ENCODE data around the gene UBR3.

The UBR3 gene

GRCh38 chr2:170002096-170002495, 174.8 kb downstream of the UBR3 start:
- TF ChIP-seq, protein P1, sequence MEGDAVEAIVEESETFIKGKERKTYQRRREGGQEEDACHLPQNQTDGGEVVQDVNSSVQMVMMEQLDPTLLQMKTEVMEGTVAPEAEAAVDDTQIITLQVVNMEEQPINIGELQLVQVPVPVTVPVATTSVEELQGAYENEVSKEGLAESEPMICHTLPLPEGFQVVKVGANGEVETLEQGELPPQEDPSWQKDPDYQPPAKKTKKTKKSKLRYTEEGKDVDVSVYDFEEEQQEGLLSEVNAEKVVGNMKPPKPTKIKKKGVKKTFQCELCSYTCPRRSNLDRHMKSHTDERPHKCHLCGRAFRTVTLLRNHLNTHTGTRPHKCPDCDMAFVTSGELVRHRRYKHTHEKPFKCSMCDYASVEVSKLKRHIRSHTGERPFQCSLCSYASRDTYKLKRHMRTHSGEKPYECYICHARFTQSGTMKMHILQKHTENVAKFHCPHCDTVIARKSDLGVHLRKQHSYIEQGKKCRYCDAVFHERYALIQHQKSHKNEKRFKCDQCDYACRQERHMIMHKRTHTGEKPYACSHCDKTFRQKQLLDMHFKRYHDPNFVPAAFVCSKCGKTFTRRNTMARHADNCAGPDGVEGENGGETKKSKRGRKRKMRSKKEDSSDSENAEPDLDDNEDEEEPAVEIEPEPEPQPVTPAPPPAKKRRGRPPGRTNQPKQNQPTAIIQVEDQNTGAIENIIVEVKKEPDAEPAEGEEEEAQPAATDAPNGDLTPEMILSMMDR (conservative IDR thresholded peaks at IDR 0.05): no peak
- H3K27ac ChIP-seq: no peak overlapping the region; the same call in 1 of the 2 replicates

DNA sequence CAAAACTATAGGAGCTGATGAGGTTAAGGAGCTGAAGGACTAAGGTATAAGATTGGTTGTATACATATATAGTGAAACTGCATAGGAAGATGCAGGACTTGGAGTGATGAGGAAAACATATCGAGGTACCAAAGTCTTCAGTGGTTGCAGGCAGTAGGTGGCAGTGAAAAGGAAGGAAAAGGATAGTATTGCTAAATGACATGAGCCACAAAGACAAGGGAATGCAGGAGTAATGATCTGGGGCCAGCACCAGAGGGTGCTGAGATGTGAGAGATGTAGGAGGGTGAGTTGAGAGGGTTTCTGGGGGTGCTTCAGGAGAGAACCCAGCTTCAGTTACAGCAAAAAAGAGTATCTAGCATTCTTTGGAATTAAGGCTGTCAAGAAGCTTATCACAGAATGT, 178.4 kb downstream of the UBR3 start:
- no peak overlapping the region for H3K27ac ChIP-seq
- TF ChIP-seq, protein P1 (conservative IDR thresholded peaks at IDR 0.05): no peak

DNA sequence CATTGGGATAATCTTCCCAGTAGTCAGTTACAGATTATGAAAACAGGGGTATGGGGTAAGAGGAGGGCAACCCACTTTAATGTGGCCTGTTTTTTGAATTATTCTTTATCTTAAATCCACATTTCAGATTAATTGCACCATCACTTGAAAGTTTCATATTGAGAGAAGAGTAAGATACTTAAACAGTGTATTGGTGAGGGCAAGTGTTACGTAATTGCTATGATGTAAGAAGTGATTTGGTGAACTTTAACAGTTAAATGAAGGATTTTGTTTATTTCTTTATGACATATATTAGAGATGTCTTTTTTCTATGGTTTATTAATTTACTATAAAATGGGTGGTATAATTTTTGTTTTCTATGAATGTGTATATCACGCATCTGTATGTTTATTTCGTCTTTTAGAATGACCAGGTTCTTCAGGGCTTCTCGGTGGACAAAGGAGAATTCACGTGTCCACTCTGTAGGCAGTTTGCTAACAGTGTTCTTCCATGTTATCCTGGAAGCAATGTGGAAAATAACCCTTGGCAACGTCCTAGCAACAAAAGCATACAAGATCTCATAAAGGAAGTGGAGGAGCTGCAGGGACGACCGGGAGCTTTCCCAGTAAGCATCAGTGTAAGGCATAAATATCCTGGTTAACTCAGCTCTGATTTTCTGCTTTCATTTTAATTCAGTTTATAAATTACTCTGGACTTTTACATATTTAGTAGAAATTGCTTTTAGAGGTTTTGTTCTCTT, 179.5 kb downstream of the UBR3 start:
- TF ChIP-seq, protein P1 (conservative IDR thresholded peaks at IDR 0.05): no peak
- no peak overlapping the region for H3K27ac ChIP-seq

GRCh38 chr2:170009209-170009608, 182.0 kb downstream of the UBR3 start:
- TF ChIP-seq, protein P1 (conservative IDR thresholded peaks at IDR 0.05): no peak
- no peak overlapping the region for H3K27ac ChIP-seq

GRCh38 chr2:170012773-170013172, 185.5 kb downstream of the UBR3 start:
- TF ChIP-seq, protein P1 (conservative IDR thresholded peaks at IDR 0.05): no peak
- H3K27ac ChIP-seq: no peak overlapping the region

DNA sequence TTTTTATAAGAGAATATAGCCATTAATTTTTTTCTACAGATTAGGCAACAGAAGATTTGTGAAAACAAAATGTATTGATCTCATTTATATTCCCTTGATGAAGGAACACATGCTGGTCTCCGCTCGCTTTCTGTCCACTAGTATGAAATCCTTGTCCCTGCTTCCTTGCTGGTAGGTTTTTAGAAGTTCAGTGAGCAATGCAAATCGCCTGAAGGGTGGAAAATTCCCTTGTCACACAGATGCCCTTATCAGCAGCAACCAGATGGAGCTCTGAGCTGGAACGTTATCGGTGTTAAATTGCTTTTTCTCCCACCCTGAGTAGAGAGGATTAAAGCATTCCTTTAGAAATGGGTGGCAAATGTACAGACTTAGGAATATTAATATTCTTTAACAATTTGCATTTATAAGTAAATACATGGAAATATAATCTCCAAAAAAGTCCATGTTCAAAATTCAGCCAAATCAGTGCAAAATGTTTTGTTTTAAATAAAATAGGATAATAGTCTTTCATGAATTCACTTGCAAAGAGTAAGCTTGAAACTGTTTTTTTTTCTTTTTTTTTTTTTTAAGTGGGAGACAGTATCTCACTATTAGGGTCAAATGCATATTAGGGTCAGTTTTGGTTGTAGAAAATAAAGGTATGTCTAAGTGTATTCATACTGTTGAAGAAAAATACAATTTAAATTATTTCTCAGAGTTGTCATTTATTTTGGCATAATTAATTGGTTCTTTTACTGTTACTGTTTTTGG, 186.7 kb downstream of the UBR3 start:
- no peak overlapping the region for H3K27ac ChIP-seq
- TF ChIP-seq, protein P1 (conservative IDR thresholded peaks at IDR 0.05): no peak

DNA sequence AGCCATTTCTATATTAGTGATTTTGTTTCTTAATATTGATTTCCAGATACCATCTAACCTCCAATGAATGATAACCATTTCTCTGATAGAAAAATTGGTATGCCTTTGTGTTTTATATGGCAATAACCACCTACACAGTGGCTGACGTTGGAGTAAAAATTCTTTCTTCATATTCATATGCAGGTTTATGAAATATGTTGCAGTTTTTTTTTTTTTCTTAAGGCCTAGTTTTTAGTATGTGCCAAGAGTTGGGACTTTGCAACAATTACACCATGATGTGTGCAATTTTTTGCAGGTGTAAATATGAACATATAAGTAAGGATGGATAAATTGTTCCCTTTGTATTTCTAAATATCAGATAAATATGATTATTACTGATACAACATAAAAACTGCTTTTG, 187.5 kb downstream of the UBR3 start:
- no peak overlapping the region for H3K27ac ChIP-seq
- TF ChIP-seq, protein P1 (conservative IDR thresholded peaks at IDR 0.05): no peak

All from VCaP (cell line).